GM12864 (cell line): ENCODE results near the gene EFCAB5.
A peak's percentile ranks its signal among the peaks of the same experiment; 100 is the strongest.
"Not testable (repeated sequence)": the region's sequence is repeated elsewhere in the genome, so short reads cannot be mapped to it uniquely, and the experiment has no call there.

Source experiments
- DNase-seq: peaks from one replicate; pipeline ENCODE4 v3.0.0-alpha.2; 2011; ENCODE audit warnings: low read depth
- H3K4me3 ChIP-seq: 2 replicates; pipeline ENCODE4 v1.5.1; 2011; ENCODE audit warnings: mild to moderate bottlenecking, low read depth, low read length, control low read depth
- TF ChIP-seq, protein P1 (sequence below): IDR thresholded peaks from 2 replicates; pipeline ENCODE4 v1.5.1; 2011; ENCODE audit warnings: low read depth, mild to moderate bottlenecking, moderate library complexity, low read length, control low read depth, inconsistent platforms; ENCODE audit errors: missing control alignments

Gene EFCAB5

DNA sequence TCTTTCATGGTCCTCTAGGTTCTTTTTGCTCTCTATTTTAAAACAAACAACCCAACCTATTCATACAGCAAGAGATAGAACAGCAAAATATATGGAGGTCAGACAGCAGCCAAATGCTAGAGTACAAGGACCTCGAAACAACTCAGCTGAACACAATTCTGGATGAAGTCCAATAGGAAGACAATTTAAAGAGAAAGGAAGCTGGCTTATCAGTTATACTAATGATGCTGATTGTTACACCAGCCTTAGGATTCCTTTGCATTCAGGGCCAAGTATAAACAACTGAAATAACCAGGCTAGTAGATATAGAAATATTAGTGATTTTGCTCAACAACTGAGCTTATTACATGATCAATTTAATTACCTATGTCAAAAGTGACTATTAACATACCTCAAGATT is 13.9 kb upstream of the EFCAB5 start:
- TF ChIP-seq, protein P1, sequence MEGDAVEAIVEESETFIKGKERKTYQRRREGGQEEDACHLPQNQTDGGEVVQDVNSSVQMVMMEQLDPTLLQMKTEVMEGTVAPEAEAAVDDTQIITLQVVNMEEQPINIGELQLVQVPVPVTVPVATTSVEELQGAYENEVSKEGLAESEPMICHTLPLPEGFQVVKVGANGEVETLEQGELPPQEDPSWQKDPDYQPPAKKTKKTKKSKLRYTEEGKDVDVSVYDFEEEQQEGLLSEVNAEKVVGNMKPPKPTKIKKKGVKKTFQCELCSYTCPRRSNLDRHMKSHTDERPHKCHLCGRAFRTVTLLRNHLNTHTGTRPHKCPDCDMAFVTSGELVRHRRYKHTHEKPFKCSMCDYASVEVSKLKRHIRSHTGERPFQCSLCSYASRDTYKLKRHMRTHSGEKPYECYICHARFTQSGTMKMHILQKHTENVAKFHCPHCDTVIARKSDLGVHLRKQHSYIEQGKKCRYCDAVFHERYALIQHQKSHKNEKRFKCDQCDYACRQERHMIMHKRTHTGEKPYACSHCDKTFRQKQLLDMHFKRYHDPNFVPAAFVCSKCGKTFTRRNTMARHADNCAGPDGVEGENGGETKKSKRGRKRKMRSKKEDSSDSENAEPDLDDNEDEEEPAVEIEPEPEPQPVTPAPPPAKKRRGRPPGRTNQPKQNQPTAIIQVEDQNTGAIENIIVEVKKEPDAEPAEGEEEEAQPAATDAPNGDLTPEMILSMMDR = no peak
- no peak for DNase-seq
- H3K4me3 ChIP-seq = no peak overlapping the region

DNA sequence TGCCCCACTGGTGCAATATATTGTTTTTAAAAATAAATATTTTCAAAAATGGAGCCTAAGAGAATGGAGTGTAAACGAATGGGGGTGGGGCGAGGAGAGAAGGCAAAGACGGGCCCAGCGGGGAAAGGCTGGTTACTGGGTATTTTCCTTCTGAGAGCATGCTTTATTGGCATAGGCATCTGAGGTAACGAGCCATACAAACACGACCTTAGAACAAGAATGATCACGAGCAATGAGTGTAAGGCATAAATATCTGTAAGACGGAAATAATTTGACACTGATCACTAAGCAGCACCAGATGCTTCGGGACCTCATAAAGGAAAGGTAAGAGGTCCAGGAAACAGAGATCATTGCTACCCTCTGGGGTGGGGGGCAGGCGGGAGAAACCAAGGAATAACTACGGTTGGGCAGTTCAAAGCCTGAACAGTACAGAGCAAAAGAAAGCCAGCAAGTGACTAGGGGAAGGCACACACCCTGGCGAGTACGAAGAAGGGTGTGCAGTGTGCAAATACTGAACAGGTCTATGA is 12.4 kb upstream of the EFCAB5 start:
- TF ChIP-seq, protein P1 = no peak
- DNase-seq = no peak
- H3K4me3 ChIP-seq = peak overlapping the region; percentile 93

DNA sequence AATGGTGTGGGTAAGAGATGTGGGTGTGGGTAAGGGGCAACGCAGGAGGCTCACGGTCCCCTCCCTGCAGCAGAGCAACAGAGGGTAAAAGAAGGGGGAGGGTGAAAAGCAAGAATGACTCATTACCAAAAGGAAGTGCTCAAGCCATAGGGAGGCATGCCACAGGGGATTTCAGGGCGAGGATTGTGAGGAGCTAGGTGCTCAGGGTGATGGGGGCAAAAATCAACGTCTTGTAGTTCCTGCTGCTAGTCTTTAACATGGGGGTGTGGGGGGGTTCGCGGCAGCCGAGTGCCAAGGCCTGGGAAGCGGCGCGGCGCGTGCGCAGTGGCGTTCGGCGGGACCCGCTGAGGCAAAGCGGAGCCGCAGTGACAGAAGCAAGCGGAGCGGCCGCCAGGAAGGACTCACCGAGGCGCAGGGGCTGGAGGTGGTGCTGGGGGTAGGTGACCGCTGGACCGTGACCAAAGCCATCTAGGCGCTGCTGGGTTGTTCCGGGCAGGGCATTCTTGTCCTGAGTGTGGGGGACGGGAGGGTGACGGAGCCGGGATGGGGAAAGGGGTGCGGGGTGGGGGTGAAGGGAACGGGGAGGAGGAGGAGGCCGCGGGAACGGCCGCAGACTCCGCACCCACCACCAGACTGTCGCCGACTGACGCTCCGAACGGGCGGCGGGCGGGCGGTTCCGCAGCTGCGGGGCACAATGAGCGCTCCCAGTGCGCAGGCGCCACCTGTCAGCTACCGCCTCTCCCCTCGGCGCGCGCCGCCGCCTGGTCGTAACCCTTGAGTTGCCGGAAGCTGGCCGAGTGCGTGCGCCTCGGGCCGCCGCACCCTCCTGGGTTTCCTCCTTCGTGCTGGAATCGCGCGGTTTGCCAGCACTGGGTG is 11.7 kb upstream of the EFCAB5 start, which contains the start of gene SSH2:
SSH2 (minus strand) TSS at position 696 of the 876 bp plus-strand sequence; CDS start at position 468, 228 bp downstream.
- peak; percentile 68 for DNase-seq
- H3K4me3 ChIP-seq = peak within 1 kb of the TSS; percentile 93
- TF ChIP-seq, protein P1 = no peak

DNA sequence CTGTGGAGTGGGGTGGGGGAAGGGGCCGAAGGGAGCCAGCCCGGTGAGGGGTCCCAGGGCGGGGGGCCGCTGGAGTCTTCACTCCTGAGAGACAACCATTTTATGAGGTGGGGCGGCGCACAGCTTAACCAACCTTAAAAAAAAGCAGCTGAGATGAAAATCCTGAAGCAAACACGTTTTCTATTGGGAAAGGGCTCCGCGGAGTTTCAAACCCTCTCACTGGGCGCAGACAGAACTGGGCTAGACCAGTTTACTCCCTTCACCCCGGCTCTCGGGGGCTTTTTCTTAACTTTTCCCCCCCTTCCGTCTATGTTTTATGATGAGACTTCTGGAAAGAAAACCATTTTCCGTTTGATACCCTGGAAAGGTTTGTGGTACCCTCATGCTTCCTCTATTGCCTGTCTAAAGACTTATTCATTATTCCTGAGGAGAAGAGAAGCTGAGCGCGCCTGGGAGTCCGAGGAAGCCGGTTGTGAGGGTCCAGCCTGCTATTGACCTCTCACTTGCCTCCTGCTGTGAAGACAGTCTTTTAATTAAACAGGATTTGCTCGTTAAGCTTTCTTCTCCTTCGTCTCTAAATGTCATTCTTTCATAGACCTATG is 10.9 kb upstream of the EFCAB5 start:
- TF ChIP-seq, protein P1 = no peak
- DNase-seq = no peak
- H3K4me3 ChIP-seq = peak overlapping the region; percentile 93

DNA sequence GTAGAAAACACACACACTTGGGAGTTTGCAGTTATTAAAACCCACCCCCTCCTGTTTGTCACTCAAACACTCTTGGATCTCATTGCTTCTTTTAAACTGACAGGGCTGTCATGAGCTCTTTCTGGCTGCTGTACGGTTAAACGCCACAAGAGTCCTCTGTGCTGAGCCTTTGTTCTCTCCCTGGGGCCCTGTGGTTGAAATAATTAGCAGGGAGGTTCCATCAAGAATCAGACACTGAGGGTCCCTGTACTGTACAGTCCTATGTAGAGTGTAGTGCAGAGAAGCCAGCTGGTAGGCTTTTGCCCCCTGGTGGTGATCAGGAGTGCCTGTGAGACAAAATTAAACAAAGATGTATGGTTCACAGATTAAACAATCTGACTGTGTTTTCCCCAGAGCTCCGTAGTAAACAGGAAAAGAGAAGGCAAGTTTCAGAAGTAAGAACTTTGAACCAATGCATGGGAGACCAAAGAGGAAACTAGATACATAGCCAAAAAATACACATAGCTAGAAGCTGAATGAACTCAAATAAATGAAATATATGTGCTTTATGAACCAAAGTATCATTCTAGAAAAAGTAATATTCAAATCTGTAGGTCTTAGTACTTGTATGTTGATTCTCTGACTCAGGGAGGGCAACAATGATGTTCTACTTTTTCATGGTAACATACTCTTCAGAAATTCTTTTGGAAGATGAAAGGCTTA is 10.1 kb upstream of the EFCAB5 start:
- TF ChIP-seq, protein P1 = peak; percentile 83
- peak overlapping the region; percentile 93 for H3K4me3 ChIP-seq
- DNase-seq = peak; percentile 81

DNA sequence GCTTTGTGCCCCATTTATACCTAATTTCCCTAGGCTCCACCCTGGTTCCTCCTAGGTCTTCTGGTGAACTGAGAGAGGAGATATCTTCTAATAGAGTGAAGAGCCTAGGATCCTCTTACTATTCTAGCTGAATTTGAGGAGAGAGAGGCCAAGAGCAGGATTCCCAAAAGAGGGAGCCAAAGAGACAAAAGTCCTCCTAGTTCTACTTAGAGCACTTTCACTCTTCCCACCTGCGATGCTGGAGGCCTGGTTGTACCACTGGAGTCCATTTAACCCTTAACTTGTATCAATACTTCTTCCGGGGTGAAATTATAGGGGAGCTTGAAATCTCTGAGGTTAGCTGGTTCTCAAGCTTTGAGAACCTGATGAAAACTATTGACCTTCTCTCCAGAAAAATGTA is 8.1 kb upstream of the EFCAB5 start:
- DNase-seq = no peak
- H3K4me3 ChIP-seq = no peak overlapping the region
- TF ChIP-seq, protein P1 = no peak

DNA sequence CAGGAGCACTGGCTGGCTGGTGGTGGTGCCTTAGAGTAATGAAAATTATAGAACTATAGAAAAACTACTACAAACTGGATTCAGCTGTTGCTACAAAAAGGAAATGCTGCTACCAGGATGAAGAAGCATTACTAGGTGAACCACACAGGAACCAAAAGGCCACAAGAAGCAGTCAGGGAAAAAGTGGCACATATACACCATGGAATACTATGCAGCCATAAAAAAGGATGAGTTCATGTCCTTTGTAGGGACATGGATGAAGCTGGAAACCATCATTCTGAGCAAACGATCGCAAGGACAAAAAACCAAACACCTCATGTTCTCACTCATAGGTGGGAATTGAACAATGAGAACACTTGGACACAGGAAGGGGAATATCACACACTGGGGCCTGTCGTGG is 5.5 kb upstream of the EFCAB5 start:
- DNase-seq, H3K4me3 ChIP-seq: not testable (repeated sequence)
